HAP-1 (cell line): ENCODE measurements around the gene NRG4.
"Not testable (repeated sequence)": the region's sequence is repeated elsewhere in the genome, so short reads cannot be mapped to it uniquely, and the experiment has no call there.

Experiments used
- DNase-seq, 2 experiments: peaks; one replicate each; pipeline ENCODE4 v3.0.0-alpha.2; 2016 to 2020; ENCODE audit warnings: low spot score in 2 of 2
- H3K27me3 ChIP-seq: fragments of 250-450 bp; sonication (Bioruptor Pico); 2 replicates; pipeline ENCODE4 v1.5.1; 2020; ENCODE audit warnings: low read depth, mild to moderate bottlenecking, moderate library complexity
- H3K36me3 ChIP-seq: fragments of 250-450 bp; sonication (Bioruptor Pico); replicated peaks from 2 replicates; pipeline ENCODE4 v1.5.1; 2020; ENCODE audit warnings: mild to moderate bottlenecking
- H3K4me1 ChIP-seq: fragments of 250-450 bp; sonication (Bioruptor Pico); 2 replicates; pipeline ENCODE4 v1.5.1; 2020; ENCODE audit warnings: mild to moderate bottlenecking
- H3K4me3 ChIP-seq: fragments of 250-450 bp; sonication (Bioruptor Pico); 2 replicates; pipeline ENCODE4 v1.5.1; 2020; ENCODE audit warnings: mild to moderate bottlenecking, moderate library complexity
- H3K9me3 ChIP-seq: fragments of 250-450 bp; sonication (Bioruptor Pico); 2 replicates; pipeline ENCODE4 v1.5.1; 2020; ENCODE audit warnings: mild to moderate bottlenecking, moderate library complexity
- in situ Hi-C: fragments of 300-500 bp; cut with MboI; formaldehyde crosslinking; loops from 3 replicates; pipeline ENCODE4 v1.14.3; 2020; ENCODE audit warnings: low sequenced_read_pairs, inconsistent platforms, mixed read lengths

NRG4 gene

DNA sequence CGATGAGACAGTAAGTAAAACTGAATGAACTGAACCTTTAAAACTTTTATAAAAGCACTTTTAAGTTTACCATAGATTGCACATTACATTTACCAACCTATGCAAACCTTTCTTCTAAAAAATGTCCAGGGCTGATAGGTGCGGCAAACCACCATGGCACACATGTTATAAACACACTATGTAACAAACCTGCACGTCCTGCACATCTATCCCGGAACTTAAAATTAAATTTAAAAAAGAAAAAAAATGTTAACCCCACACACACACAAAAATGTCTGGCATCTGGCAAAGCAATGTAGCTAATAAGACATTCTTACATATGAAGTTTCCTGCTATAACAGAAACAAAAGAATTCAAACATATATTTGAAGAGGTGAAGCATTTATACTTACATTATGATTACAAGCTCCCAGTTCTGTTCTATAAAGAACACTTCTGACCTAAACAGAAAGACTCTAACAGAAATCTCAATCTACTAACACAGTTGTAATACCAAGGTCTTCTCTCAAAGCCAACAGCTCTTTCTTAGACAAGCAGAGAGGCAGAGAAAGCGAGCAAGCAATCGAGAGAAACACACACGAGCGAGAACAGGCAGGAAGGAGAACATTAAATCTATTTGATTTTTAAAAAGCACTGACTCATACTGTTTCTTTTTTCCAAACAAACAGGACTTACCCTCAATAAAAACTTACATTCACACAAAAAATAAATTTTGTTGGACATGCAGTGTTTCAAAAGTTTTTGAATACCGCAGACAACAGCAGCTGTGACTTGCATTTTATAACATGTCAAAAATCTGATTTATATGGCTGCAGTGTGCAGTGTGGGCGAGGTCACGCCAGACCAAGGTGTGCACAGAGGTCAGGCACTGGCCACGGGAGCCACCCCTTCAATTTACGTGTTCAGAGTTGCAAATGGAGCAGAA, at the start of gene NRG4:
TSS of gene NRG4 (minus strand) at position 798 of the 925 bp plus-strand sequence. CDS start 1,194 bp downstream, outside the sequence.
- peak within 1 kb of the TSS; percentile 12 for H3K4me3 ChIP-seq
- DNase-seq = peak; percentile 63 to 72
- H3K36me3 ChIP-seq = no peaks in the 10 kb centered on the region
- H3K9me3 ChIP-seq = no peaks in the 10 kb centered on the region
- H3K27me3 ChIP-seq = no peaks in the 10 kb centered on the region
- peaks cover 18% of the 10 kb centered on the region for H3K4me1 ChIP-seq
- in situ Hi-C loops = no loop called here

DNA sequence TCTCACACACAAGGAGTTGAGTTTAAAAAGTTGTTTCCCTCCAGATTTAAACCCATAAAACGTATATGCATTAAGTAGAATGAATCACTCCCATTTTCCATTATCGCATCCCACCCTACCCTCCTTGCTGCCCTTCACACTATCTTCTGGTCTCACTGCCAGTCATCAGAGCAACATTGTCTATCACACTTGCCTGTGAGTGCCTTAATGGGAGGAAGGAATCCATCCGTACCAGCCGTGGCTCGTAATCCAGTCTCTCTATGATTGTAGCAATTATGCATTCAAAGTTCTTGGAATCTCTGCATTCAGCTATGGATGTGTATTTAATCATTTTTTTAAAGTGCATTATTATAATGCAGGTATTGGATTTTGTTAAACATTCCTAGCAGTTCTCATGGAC, 49.5 kb upstream of the NRG4 start:
- Histone ChIP-seq H3K27me3 (peaks cover 45% of the 10 kb centered on the region), H3K4me1 (peaks cover 7% of the 10 kb centered on the region), H3K36me3 (no peaks in the 10 kb centered on the region), H3K4me3 (no peak overlapping the region), H3K9me3 (no peaks in the 10 kb centered on the region)
- DNase-seq = no peak
- in situ Hi-C loops = loop anchor here (5.0 kb wide), 1 partner anchor 76 kb away; no protein-coding TSS in a partner anchor

DNA sequence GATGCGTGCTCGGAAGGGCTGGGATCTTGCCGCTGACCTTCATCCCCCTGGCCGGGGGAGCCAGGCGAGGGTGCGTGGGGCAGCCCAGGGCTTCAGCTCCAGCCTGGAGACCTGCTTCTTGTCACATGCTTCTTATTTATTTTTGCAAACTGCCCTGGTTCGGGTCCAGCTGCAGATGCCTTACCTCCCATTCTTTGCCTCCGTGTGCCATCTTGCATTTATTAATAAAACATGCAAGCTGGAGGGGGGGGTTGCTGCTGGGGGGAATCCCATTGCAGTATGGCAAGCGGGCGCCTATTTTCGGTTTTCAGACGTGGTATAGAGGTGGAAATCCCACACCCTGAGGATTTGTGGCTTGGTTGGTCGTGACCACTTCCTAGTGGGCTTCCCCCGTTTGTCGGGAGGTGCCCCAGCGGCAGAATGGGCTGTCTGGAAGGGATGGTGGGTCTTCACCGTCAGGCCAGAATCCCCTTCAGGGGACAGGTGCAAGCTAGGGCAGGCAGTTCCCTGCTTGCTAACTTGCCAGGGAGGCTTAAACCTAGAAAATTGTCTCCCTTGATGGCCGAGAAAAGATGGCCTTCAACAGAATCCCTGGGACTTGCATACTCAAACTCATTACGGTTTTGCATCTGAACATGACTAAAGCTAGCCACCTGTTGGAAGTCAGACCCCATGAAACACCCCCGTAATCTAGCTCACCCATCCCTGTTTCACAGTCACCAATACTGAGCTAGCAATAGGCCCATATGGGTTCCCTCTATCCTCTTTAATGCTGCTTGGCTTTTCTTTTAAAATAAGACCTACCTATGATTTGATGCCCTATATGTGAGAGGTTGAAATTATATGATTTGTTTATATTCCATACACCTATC, 48.1 kb upstream of the NRG4 start:
- no peak for DNase-seq
- Histone ChIP-seq H3K27me3 (peaks cover 41% of the 10 kb centered on the region), H3K4me1 (peaks cover 7% of the 10 kb centered on the region), H3K9me3 (no peaks in the 10 kb centered on the region), H3K4me3 (peak overlapping the region; percentile 53), H3K36me3 (no peaks in the 10 kb centered on the region)
- in situ Hi-C loops = loop anchor here (5.0 kb wide), 1 partner anchor 77 kb away; no protein-coding TSS in a partner anchor

- H3K27me3 ChIP-seq = peaks cover 33% of the 10 kb centered on the region
- peak within 1 kb of the TSS; percentile 53 for H3K4me3 ChIP-seq
- H3K9me3 ChIP-seq = no peaks in the 10 kb centered on the region
- no peaks in the 10 kb centered on the region for H3K36me3 ChIP-seq
- peak; percentile 78 to 84 for DNase-seq
- in situ Hi-C loops = loop anchor here (5.0 kb wide), 1 partner anchor 78 kb away; no protein-coding TSS in a partner anchor
- peaks cover 7% of the 10 kb centered on the region for H3K4me1 ChIP-seq
Measured at GRCh38 chr15:76059320-76060117, 47.3 kb upstream of the NRG4 start, which contains the start of gene TMEM266. TMEM266 (plus strand) TSS chr15:76059985; CDS start chr15:76134264, 74,279 bp downstream.

- Histone ChIP-seq H3K27me3 (peaks cover 26% of the 10 kb centered on the region), H3K36me3 (no peaks in the 10 kb centered on the region), H3K4me3 (peak overlapping the region; percentile 50), H3K4me1 (peaks cover 7% of the 10 kb centered on the region), H3K9me3 (no peaks in the 10 kb centered on the region)
- in situ Hi-C loops = no loop called here
- peak; percentile 47 to 72 for DNase-seq
Measured at GRCh38 chr15:76058714-76059319, 46.6 kb upstream of the NRG4 start.

GRCh38 chr15:76057332-76058000, 45.2 kb upstream of the NRG4 start:
- H3K4me3 ChIP-seq = no peak overlapping the region
- no peaks in the 10 kb centered on the region for H3K9me3 ChIP-seq
- peaks cover 24% of the 10 kb centered on the region for H3K27me3 ChIP-seq
- no peaks in the 10 kb centered on the region for H3K36me3 ChIP-seq
- peaks cover 7% of the 10 kb centered on the region for H3K4me1 ChIP-seq
- in situ Hi-C loops = no loop called here
- peak; percentile 79 to 86 for DNase-seq

GRCh38 chr15:76056931-76057330, 44.7 kb upstream of the NRG4 start:
- in situ Hi-C loops = no loop called here

DNA sequence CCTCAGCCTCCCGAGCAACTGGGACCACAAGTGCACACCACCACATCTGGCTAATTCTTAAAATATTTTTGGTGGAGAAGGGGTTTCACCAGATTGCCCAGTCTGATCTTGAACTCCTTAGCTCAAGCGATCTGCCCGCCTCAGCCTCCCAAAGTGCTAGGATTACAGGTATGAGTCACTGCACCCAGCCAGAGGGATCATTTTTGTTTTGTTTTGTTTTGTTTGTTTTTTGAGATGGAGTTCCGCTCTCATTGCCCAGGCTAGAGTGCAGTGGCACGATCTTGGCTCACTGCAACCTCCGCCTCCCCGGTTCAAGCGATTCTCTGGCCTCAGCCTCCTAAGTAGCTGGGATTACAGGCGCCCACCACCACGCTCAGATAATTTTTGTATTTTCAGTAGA, 42.0 kb upstream of the NRG4 start:
- in situ Hi-C loops, H3K4me3 ChIP-seq, H3K27me3 ChIP-seq, H3K9me3 ChIP-seq, DNase-seq, H3K36me3 ChIP-seq, H3K4me1 ChIP-seq: not testable (repeated sequence)

More at GRCh38 chr15:76056931-76057330, 44.7 kb upstream of the NRG4 start:
- peaks cover 7% of the 10 kb centered on the region for H3K4me1 ChIP-seq
- H3K36me3 ChIP-seq = no peaks in the 10 kb centered on the region
- H3K9me3 ChIP-seq = no peaks in the 10 kb centered on the region
- peaks cover 21% of the 10 kb centered on the region for H3K27me3 ChIP-seq
- no peak overlapping the region for H3K4me3 ChIP-seq
- no peak for DNase-seq

- H3K36me3 ChIP-seq = no peaks in the 10 kb centered on the region
- in situ Hi-C loops = no loop called here
- DNase-seq = no peak
- no peak overlapping the region for H3K4me3 ChIP-seq
- H3K27me3 ChIP-seq = peaks cover 3% of the 10 kb centered on the region; the same call in 1 of the 2 replicates
- H3K9me3 ChIP-seq = no peaks in the 10 kb centered on the region
- H3K4me1 ChIP-seq = no peaks in the 10 kb centered on the region
Measured at GRCh38 chr15:76038512-76038911, 26.3 kb upstream of the NRG4 start.

DNA sequence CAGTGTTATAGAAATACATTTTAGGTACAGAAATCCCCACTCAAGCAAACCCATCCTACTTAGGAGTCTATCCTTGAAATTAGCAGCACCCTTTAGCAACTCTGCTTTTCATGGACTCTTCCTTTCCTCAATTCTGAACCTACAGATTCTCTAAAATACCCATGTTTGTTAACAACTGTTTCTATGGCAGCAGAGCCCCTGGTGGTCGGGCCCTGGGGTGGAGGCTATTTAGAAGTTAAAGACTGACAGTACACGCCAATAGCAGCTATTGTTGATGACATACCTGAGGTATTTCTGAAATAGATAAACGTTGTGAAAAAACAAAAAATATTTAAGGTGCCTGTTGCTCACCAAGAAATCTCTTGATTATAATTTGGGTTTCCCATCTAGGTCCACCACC, 23.4 kb upstream of the NRG4 start:
- H3K4me1 ChIP-seq = no peaks in the 10 kb centered on the region
- no peaks in the 10 kb centered on the region for H3K9me3 ChIP-seq
- no peaks in the 10 kb centered on the region for H3K36me3 ChIP-seq
- in situ Hi-C loops = no loop called here
- H3K4me3 ChIP-seq = no peak overlapping the region
- no peaks in the 10 kb centered on the region for H3K27me3 ChIP-seq
- no peak for DNase-seq

DNA sequence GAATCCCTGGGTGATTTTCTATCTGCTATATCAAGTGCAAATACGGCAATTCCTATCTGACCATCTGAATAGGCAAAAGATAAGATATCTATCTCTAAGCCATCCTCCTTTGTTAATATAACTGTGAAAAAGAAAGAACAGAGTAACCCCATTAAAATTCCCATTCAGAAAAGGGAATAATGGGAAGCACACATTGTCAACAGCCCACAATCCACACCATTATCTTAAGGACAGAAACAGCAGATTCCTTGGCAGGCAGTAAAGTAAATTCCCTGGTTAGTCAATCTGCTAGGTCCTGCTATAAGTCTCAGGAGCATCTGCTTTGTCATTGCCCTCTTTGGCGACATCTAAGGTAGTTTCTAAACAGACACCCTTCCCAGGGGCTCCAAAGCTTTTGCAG, 21.9 kb upstream of the NRG4 start:
- Histone ChIP-seq H3K4me1 (no peaks in the 10 kb centered on the region), H3K9me3 (0 out of 2 replicates have a peak, but pooled peaks cover 2% of the 10 kb centered on the region), H3K27me3 (no peaks in the 10 kb centered on the region), H3K4me3 (no peak overlapping the region), H3K36me3 (no peaks in the 10 kb centered on the region)
- in situ Hi-C loops = no loop called here
- no peak for DNase-seq

GRCh38 chr15:76033438-76033837, 21.2 kb upstream of the NRG4 start:
- DNase-seq = no peak
- no peaks in the 10 kb centered on the region for H3K4me1 ChIP-seq
- H3K9me3 ChIP-seq = 0 out of 2 replicates have a peak, but pooled peaks cover 2% of the 10 kb centered on the region
- H3K4me3 ChIP-seq = no peak overlapping the region
- in situ Hi-C loops = no loop called here
- no peaks in the 10 kb centered on the region for H3K27me3 ChIP-seq
- no peaks in the 10 kb centered on the region for H3K36me3 ChIP-seq
